ENCODE results near the gene B4GAT1.

DNA sequence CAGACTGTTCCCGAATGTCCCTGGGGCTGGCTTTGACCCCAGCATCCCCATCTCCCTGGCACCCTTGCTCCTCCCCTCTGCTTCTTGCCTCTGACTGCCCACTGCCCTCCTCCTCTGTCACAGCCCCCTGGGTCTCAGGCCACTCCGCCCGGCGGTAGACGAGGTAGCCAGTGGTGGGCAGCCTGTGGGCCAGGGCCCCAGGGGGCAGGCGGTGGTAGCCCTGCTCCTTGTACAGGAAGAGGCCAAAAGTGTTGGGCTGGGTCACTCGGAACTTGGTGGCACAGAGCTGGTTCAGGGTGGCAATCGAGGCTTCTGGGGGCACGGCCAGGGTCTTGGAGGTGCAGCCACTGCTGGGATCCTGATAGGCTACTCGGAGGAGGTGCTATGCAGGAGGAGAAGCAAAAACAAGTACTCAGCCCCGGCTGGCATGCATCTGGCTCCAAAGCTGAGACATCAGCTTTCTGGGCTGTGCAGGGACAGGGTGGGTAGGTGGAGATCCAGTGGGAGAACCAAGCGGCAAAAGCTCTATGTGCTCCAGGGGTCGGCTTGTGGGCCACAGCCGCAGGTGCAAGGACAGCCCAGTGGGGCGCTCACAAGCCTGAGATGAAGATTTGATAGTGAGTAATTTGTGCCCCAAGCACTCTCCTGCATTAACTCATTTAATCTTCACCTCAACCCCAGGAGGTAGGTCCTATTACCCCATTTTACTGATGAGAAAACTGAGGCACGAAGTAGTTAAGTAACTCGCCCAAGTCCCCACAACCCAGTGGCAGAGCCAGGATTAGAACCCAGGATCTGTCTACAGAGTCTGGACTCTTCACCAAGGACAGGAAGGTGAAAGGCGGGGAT is 14.8 kb downstream of the B4GAT1 start:
- TF ChIP-seq, protein P1, sequence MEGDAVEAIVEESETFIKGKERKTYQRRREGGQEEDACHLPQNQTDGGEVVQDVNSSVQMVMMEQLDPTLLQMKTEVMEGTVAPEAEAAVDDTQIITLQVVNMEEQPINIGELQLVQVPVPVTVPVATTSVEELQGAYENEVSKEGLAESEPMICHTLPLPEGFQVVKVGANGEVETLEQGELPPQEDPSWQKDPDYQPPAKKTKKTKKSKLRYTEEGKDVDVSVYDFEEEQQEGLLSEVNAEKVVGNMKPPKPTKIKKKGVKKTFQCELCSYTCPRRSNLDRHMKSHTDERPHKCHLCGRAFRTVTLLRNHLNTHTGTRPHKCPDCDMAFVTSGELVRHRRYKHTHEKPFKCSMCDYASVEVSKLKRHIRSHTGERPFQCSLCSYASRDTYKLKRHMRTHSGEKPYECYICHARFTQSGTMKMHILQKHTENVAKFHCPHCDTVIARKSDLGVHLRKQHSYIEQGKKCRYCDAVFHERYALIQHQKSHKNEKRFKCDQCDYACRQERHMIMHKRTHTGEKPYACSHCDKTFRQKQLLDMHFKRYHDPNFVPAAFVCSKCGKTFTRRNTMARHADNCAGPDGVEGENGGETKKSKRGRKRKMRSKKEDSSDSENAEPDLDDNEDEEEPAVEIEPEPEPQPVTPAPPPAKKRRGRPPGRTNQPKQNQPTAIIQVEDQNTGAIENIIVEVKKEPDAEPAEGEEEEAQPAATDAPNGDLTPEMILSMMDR (IDR thresholded peaks at IDR 0.05; ENCODE audit: poor library complexity) = no peak
- TF ChIP-seq EZH2 (IDR thresholded peaks at IDR 0.05; ENCODE audit: borderline replicate concordance) (no peak), EZH2phosphoT487 (IDR thresholded peaks at IDR 0.05; ENCODE audit: low read depth, severe bottlenecking, unreplicated experiment) (no peak)
